ENCODE results near the gene EIF3K.

The EIF3K gene

GRCh38 chr19:38666663-38667511, 47.9 kb downstream of the EIF3K start (continued):
- TF ChIP-seq ZBTB48 (tag by site-specific recombination; IDR thresholded peaks at IDR 0.05) = peak; percentile 67; the same call in 1 of the 2 replicates
- TF ChIP-seq ZNF280D (tag by site-specific recombination; IDR thresholded peaks at IDR 0.05) = no peak
- TF ChIP-seq ZBTB8A (tag by site-specific recombination; IDR thresholded peaks at IDR 0.05) = peak; percentile 71
- TF ChIP-seq ZNF549 (tag by site-specific recombination; IDR thresholded peaks at IDR 0.05) = no peak
- TF ChIP-seq ATF2 (tag by site-specific recombination; IDR thresholded peaks at IDR 0.05; ENCODE audit: low read depth) = peak; percentile 99
- no peak for TF ChIP-seq ZNF114 (tag by site-specific recombination; IDR thresholded peaks at IDR 0.05)
- peak; percentile 90 for TF ChIP-seq TRIM28 (IDR thresholded peaks at IDR 0.05; ENCODE audit: borderline replicate concordance, low read length)
- TF ChIP-seq YY1 (tag by site-specific recombination; IDR thresholded peaks at IDR 0.05) = no peak
- no peak for TF ChIP-seq ZNF266 (tag by site-specific recombination; IDR thresholded peaks at IDR 0.05; ENCODE audit: low read depth)
- TF ChIP-seq ZNF211 (tag by site-specific recombination; IDR thresholded peaks at IDR 0.05; ENCODE audit: low read depth) = no peak
- peak; percentile 81 for TF ChIP-seq TSHZ1 (tag by site-specific recombination; IDR thresholded peaks at IDR 0.05; ENCODE audit: borderline replicate concordance)
- TF ChIP-seq ZNF362 (tag by site-specific recombination; IDR thresholded peaks at IDR 0.05) = peak; percentile 96
- TF ChIP-seq SCRT1 (tag by site-specific recombination; IDR thresholded peaks at IDR 0.05; ENCODE audit: borderline replicate concordance) = no peak; the same call in 1 of the 2 replicates
- no peak for TF ChIP-seq ZNF521 (tag by site-specific recombination; IDR thresholded peaks at IDR 0.05)
- TF ChIP-seq HOXA7 (CRISPR knock-in tag; IDR thresholded peaks at IDR 0.05; ENCODE audit: borderline replicate concordance) = no peak
- no peak for TF ChIP-seq ZNF777 (tag by site-specific recombination; IDR thresholded peaks at IDR 0.05; ENCODE audit: borderline replicate concordance)
- TF ChIP-seq ZNF398 (tag by site-specific recombination; IDR thresholded peaks at IDR 0.05) = peak; percentile 95
- TF ChIP-seq ZNF473 (tag by site-specific recombination; IDR thresholded peaks at IDR 0.05) = no peak
- no peak for TF ChIP-seq ZNF518A (tag by site-specific recombination; conservative IDR thresholded peaks at IDR 0.05; ENCODE audit: low read depth)
- no peak for TF ChIP-seq ZNF146 (tag by site-specific recombination; IDR thresholded peaks at IDR 0.05)
- peak; percentile 77 for TF ChIP-seq KLF10 (tag by site-specific recombination; IDR thresholded peaks at IDR 0.05)
- peak; percentile 63 for TF ChIP-seq SP2 (tag by site-specific recombination; IDR thresholded peaks at IDR 0.05)

Data from HEK293 (cell line).